Measurements from ENCODE around the gene MAST4.

Gene MAST4

GRCh38 chr5:67102708-67103107, 506.5 kb downstream of the MAST4 start:
- no peak for DNase-seq (ENCODE audit: low read depth)
- no peak for TF ChIP-seq CTCF (conservative IDR thresholded peaks at IDR 0.05; ENCODE audit: control insufficient read depth, insufficient read depth, low read depth, low read length)
- H3K4me3 ChIP-seq (ENCODE audit: control insufficient read depth, low read depth, low read length): no peak overlapping the region

- no peak overlapping the region for H3K4me3 ChIP-seq (ENCODE audit: control insufficient read depth, low read depth, low read length)
- TF ChIP-seq CTCF (conservative IDR thresholded peaks at IDR 0.05; ENCODE audit: control insufficient read depth, insufficient read depth, low read depth, low read length): no peak
- no peak for DNase-seq (ENCODE audit: low read depth)
These were observed 508.7 kb downstream of the MAST4 start for GRCh38 chr5:67104859-67105258.

GRCh38 chr5:67105270-67105669, 509.1 kb downstream of the MAST4 start:
- H3K4me3 ChIP-seq (ENCODE audit: control insufficient read depth, low read depth, low read length): no peak overlapping the region
- DNase-seq (ENCODE audit: low read depth): no peak
- no peak for TF ChIP-seq CTCF (conservative IDR thresholded peaks at IDR 0.05; ENCODE audit: control insufficient read depth, insufficient read depth, low read depth, low read length)

GRCh38 chr5:67106626-67107342, 510.6 kb downstream of the MAST4 start:
- TF ChIP-seq CTCF (conservative IDR thresholded peaks at IDR 0.05; ENCODE audit: control insufficient read depth, insufficient read depth, low read depth, low read length): no peak
- H3K4me3 ChIP-seq (ENCODE audit: control insufficient read depth, low read depth, low read length): no peak overlapping the region
- no peak for DNase-seq (ENCODE audit: low read depth)

GRCh38 chr5:67111779-67112178, 515.6 kb downstream of the MAST4 start:
- TF ChIP-seq CTCF (conservative IDR thresholded peaks at IDR 0.05; ENCODE audit: control insufficient read depth, insufficient read depth, low read depth, low read length): no peak
- H3K4me3 ChIP-seq (ENCODE audit: control insufficient read depth, low read depth, low read length): no peak overlapping the region
- no peak for DNase-seq (ENCODE audit: low read depth)

GRCh38 chr5:67115246-67115645, 519.1 kb downstream of the MAST4 start:
- TF ChIP-seq CTCF (conservative IDR thresholded peaks at IDR 0.05; ENCODE audit: control insufficient read depth, insufficient read depth, low read depth, low read length): no peak
- H3K4me3 ChIP-seq (ENCODE audit: control insufficient read depth, low read depth, low read length): no peak overlapping the region
- no peak for DNase-seq (ENCODE audit: low read depth)

- TF ChIP-seq CTCF (conservative IDR thresholded peaks at IDR 0.05; ENCODE audit: control insufficient read depth, insufficient read depth, low read depth, low read length): no peak
- no peak overlapping the region for H3K4me3 ChIP-seq (ENCODE audit: control insufficient read depth, low read depth, low read length)
- DNase-seq (ENCODE audit: low read depth): no peak
These were observed 519.6 kb downstream of the MAST4 start for GRCh38 chr5:67115817-67116216.
